Erythroblast (primary cell): Measurements from ENCODE around the gene OSBP2.

ENCODE experiments used
- DNase-seq, 2 experiments: peaks; one replicate each; lab custom pipeline; 2025; lab: John Stamatoyannopoulos, UW
- GATA1 ChIP-seq: IDR thresholded peaks from 2 replicates; pipeline ENCODE4 v1.6.1; 2011; ENCODE audit warnings: low read depth, mild to moderate bottlenecking, control low read depth, low read length, moderate library complexity
- POLR2A ChIP-seq: IDR thresholded peaks from 2 replicates; pipeline ENCODE4 v1.6.1; 2011; ENCODE audit warnings: mild to moderate bottlenecking, low read length

The OSBP2 gene

GRCh38 chr22:30868663-30869385 is 174.2 kb downstream of the OSBP2 start:
- no peak for TF ChIP-seq GATA1
- TF ChIP-seq POLR2A: no peak
- no peak for DNase-seq

DNA sequence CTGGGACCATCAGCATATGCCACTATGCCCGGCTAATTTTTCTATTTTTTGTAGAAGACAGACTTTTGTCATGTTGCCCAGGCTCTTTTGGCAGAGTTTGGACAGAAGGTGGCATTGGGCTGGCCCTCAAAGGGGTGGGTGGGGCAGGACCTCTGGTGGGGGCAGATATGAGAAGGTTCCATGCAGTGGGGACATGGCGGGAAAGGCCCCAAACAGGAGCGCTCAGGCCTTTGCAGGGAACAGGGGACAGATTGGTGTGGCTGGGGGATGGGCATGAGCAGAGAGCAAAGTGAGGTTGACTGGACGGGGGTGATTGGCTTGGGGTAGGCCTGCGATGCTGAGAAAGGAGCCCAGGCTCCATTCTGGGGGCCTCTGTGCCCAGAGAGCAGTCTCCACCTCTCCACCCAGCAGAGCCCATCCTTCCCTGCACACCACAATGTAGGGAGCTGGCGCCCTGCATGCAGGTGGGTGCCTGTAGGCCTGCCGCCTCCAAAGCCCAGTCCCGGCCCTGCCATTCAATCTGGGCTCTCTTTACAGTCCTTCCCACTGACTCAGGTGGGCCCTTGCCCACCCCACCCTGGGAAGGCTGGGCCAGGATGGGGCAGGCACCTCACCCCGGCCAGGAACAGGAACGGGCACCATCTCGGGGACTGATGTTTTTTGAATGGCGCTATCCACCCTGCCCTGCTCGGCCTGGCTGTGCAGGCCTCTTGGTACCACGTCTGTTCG is 175.2 kb downstream of the OSBP2 start:
- TF ChIP-seq POLR2A (no peak), GATA1 (no peak)

DNA sequence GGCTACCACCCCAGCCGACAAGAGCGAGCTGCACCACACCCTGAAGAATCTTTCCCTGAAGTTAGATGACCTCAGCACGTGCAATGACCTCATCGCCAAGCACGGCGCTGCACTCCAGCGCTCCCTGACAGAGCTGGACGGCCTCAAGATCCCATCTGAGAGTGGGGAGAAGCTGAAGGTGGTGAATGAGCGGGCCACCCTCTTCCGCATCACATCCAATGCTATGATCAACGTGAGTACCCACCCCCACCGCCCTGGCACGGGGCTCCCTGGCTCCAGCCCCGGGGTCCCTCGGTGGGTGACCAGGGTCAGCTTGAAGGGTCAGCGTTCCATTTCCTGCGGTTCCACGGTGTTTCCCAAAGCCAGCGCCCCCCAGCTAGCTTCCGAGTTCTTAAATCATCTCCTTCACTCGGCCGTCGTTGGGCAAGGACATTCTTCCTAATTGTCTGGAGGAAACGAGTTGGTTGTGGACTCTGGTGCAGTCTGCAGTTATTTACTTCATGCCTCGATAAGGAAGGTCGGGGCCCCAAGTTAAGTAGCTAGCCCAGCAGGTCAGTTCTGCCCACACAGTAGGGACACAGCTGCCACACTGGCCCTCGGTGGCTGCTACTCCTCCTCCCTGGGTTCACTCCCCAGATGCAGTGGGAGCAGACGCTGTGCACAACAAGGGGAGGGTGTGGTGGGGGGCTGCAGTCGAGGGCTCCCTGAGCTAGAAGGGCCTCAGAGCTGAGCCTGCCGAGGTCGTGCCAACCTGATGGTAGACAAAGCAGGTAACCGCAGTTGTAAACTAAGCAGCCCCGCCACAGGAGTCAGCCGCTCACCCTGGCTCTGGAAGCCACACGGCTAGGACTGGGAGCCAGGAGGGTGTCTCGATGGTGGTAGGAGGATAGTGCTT is 176.0 kb downstream of the OSBP2 start:
- TF ChIP-seq POLR2A (no peak), GATA1 (no peak)
- peak in 1 of 2 experiments; percentile 28 for DNase-seq

More for the DNA sequence above, 175.2 kb downstream of the OSBP2 start:
- peak; percentile 45 to 60 for DNase-seq

GRCh38 chr22:30871391-30872284 is 177.0 kb downstream of the OSBP2 start:
- TF ChIP-seq GATA1 (no peak), POLR2A (no peak)
- no peak for DNase-seq

GRCh38 chr22:30872285-30873041 is 177.8 kb downstream of the OSBP2 start:
- DNase-seq: peak; percentile 56 to 59
- TF ChIP-seq GATA1 (no peak), POLR2A (no peak)

GRCh38 chr22:30873086-30873650 is 178.5 kb downstream of the OSBP2 start:
- TF ChIP-seq POLR2A: no peak
- TF ChIP-seq GATA1: no peak
- DNase-seq: no peak

GRCh38 chr22:30873661-30874060 is 179.0 kb downstream of the OSBP2 start:
- no peak for DNase-seq
- no peak for TF ChIP-seq GATA1
- no peak for TF ChIP-seq POLR2A

GRCh38 chr22:30874431-30875370 is 180.0 kb downstream of the OSBP2 start:
- TF ChIP-seq GATA1: no peak
- TF ChIP-seq POLR2A: no peak
- no peak for DNase-seq

DNA sequence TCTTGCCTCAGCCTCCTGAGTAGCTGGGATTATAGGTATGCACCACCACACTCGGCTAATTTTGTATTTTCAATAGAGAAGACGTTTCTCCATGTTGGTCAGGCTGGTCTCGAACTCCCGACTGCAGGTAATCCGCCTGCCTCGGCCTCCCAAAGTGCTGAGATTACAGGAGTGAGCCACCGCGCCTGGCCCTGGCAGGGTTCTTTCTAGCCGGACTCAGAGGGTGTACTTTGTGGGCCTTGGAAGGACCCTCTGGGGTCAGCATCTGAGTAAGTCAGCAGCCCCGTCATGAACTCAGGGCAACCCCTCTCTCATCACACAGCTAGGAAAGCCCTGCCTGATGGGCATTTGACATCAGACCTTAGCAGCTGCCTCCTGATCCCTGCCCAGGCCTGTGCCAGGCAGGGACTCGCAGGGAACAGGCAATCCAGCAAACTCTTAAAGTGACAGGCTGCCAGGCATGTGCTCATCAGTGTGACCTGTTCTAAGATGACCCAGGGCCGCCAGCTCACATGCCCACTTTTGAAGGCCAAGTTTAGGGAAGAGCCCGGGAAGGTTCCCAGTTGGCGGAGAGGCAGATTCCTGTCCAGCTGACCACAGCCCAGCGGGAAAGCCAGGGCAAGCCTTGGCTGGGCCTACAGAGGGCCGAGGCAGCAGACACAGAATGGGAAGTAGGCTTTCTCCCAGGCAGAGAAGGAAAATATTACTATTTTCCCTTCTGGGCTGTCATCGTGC is 181.0 kb downstream of the OSBP2 start:
- TF ChIP-seq POLR2A: no peak
- no peak for TF ChIP-seq GATA1
- DNase-seq: no peak

DNA sequence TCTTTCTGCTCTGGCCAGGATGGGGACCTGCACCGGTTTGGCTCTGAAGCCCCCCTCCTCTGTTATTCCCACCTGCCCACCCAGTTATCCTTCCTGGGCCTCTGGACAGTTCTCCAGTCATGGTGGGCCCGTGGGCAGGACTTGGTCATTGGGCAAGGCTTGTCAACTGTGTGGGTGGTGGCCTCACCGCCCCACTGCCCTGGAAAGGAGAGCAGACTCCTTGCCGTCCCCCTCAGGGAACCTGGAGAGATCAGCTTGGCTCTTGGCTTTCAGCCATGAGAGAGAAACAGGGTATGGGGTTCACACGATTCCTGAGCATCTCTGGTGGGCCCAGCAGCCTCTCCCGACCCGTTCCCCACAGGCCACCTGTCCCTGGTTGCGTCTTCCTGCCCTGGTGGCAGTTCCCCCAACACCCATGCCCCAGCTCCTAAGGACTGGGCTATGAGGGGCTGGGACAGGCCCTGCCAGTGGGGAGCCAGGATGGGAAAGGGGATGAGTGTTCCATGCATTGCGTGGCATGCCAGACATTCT is 181.6 kb downstream of the OSBP2 start:
- TF ChIP-seq POLR2A (no peak), GATA1 (no peak)
- no peak for DNase-seq
